HepG2 (cell line): Measurements from ENCODE around the gene SNHG17. TPM values are rescaled to one million over a fixed set of nuclear protein-coding genes. Genes with fewer than 3 reads are reported as not detected.

Source experiments
- BCL6 ChIP-seq: IDR thresholded peaks from 2 replicates; pipeline ENCODE4 v1.6.1; 2016; ENCODE audit warnings: missing genetic modification reagents, missing compliant biosample characterization
- CEBPB ChIP-seq: IDR thresholded peaks from 2 replicates; pipeline ENCODE4 v1.6.1; 2011; ENCODE audit warnings: low read depth, low read length, improper control_type of control experiment, borderline replicate concordance
- DR1 ChIP-seq: sonication (generic); formaldehyde crosslinking; IDR thresholded peaks from 2 replicates; pipeline ENCODE4 v1.8.0; 2021; ENCODE audit warnings: mild to moderate bottlenecking, missing genetic modification reagents, inconsistent platforms
- FLYWCH1 ChIP-seq: sonication (generic); formaldehyde crosslinking; IDR thresholded peaks from 2 replicates; pipeline ENCODE4 v1.8.1; 2023; ENCODE audit warnings: mild to moderate bottlenecking, missing genetic modification reagents
- KDM5A ChIP-seq: fragments of 200-600 bp; sonication (generic); IDR thresholded peaks from 2 replicates; pipeline ENCODE4 v1.7.0; 2018; ENCODE audit warnings: antibody characterized with exemption, mild to moderate bottlenecking, low read length, borderline replicate concordance
- KDM6A ChIP-seq: IDR thresholded peaks from 2 replicates; pipeline ENCODE4 v1.6.1; 2016; ENCODE audit warnings: low read depth
- MTF2 ChIP-seq: sonication (generic); formaldehyde crosslinking; IDR thresholded peaks from 2 replicates; pipeline ENCODE4 v1.5.0; 2020; ENCODE audit warnings: missing genetic modification reagents, borderline replicate concordance
- NRL ChIP-seq: sonication (generic); formaldehyde crosslinking; IDR thresholded peaks from 2 replicates; pipeline ENCODE4 v1.5.0; 2020; ENCODE audit warnings: missing genetic modification reagents, mild to moderate bottlenecking, moderate library complexity, borderline replicate concordance
- SYNCRIP ChIP-seq: fragments of 200-400 bp; formaldehyde crosslinking; IDR thresholded peaks from 2 replicates; pipeline ENCODE4 v1.6.1; 2018; ENCODE audit warnings: mild to moderate bottlenecking, low read depth, low read length; ENCODE audit not compliant: insufficient read depth
- TMF1 ChIP-seq: sonication (generic); formaldehyde crosslinking; IDR thresholded peaks from 2 replicates; pipeline ENCODE4 v1.8.1; 2022; ENCODE audit warnings: low read depth, missing genetic modification reagents
- ZC3H4 ChIP-seq: sonication (generic); formaldehyde crosslinking; IDR thresholded peaks from 2 replicates; pipeline ENCODE4 v1.4.0; 2020; ENCODE audit warnings: missing genetic modification reagents, borderline replicate concordance
- ZFAT ChIP-seq: sonication (generic); formaldehyde crosslinking; conservative IDR thresholded peaks from 2 replicates; pipeline ENCODE4 v1.8.1; 2023; ENCODE audit warnings: missing genetic modification reagents, inconsistent platforms
- ZNF205 ChIP-seq: IDR thresholded peaks from 2 replicates; pipeline ENCODE4 v1.6.1; 2018; ENCODE audit warnings: missing biosample characterization, missing genetic modification reagents
- ZNF225 ChIP-seq: sonication (generic); formaldehyde crosslinking; IDR thresholded peaks from 2 replicates; pipeline ENCODE4 v1.4.0; 2020; ENCODE audit warnings: mild to moderate bottlenecking, missing genetic modification reagents
- ZNF24 ChIP-seq: fragments of 450-650 bp; IDR thresholded peaks from 2 replicates; pipeline ENCODE4 v1.6.1; 2017; ENCODE audit warnings: antibody characterized with exemption, mild to moderate bottlenecking
- ZNF251 ChIP-seq: sonication (generic); formaldehyde crosslinking; IDR thresholded peaks from 2 replicates; pipeline ENCODE4 v1.9.0; 2021; ENCODE audit warnings: mild to moderate bottlenecking, missing genetic modification reagents
- ZNF317 ChIP-seq: sonication (generic); formaldehyde crosslinking; IDR thresholded peaks from 2 replicates; pipeline ENCODE4 v1.5.0; 2020; ENCODE audit warnings: mild to moderate bottlenecking, missing genetic modification reagents
- ZNF335 ChIP-seq: sonication (generic); formaldehyde crosslinking; IDR thresholded peaks from 2 replicates; pipeline ENCODE4 v1.4.0; 2020; ENCODE audit warnings: missing genetic modification reagents
- ZNF34 ChIP-seq: sonication (generic); formaldehyde crosslinking; IDR thresholded peaks from 2 replicates; pipeline ENCODE4 v1.4.0; 2020; ENCODE audit warnings: mild to moderate bottlenecking, missing genetic modification reagents, borderline replicate concordance
- ZNF607 ChIP-seq: sonication (generic); formaldehyde crosslinking; IDR thresholded peaks from 2 replicates; pipeline ENCODE4 v1.5.1; 2020; ENCODE audit warnings: missing genetic modification reagents, mild to moderate bottlenecking, borderline replicate concordance
- ZNF746 ChIP-seq: sonication (generic); formaldehyde crosslinking; IDR thresholded peaks from 2 replicates; pipeline ENCODE4 v1.8.0; 2022; ENCODE audit warnings: mild to moderate bottlenecking, missing genetic modification reagents
- ZNF775 ChIP-seq: sonication (generic); formaldehyde crosslinking; IDR thresholded peaks from 2 replicates; pipeline ENCODE4 v1.4.0; 2020; ENCODE audit warnings: missing genetic modification reagents, mild to moderate bottlenecking, moderate library complexity, borderline replicate concordance
- ZNF776 ChIP-seq: sonication (generic); formaldehyde crosslinking; IDR thresholded peaks from 2 replicates; pipeline ENCODE4 v1.4.0; 2020; ENCODE audit warnings: mild to moderate bottlenecking, missing genetic modification reagents
- ZSCAN9 ChIP-seq: IDR thresholded peaks from 2 replicates; pipeline ENCODE4 v1.6.1; 2016; ENCODE audit warnings: borderline replicate concordance
- polyA plus RNA-seq, 8 experiments: library from polyadenylated mRNA; depleted of rRNA in 3 of 8; stranded (reverse) in 7 of 8; unstranded in 1 of 8; fragments of >200 nt; fragmentation: Illumina TruSeq in 4 of 8; extraction: Trizol in 4 of 8; gene quantifications; 2 replicates each; pipeline versions ENCODE4 v1.2.1 to v1.2.3, GENCODE V29; 2011 to 2016; ENCODE audit warnings: low read depth in 4 of 8, missing spikeins in 1 of 8, mixed read lengths in 1 of 8; ENCODE audit not compliant: insufficient read depth in 1 of 8
- total RNA-seq, 5 experiments: library from RNA; depleted of rRNA; stranded (reverse); fragments of >200 nt; fragmentation: Illumina TruSeq; extraction: Trizol; gene quantifications; 2 replicates each; pipeline ENCODE4 v1.2.3, GENCODE V29; 2016; ENCODE audit warnings: low read depth in 1 of 5
- TF ChIP-seq, protein P1 (sequence below): sonication (generic); formaldehyde crosslinking; IDR thresholded peaks from 2 replicates; pipeline ENCODE4 v1.4.0; 2020; ENCODE audit warnings: missing genetic modification reagents
- TF ChIP-seq, protein P2 (sequence below): sonication (generic); formaldehyde crosslinking; IDR thresholded peaks from 2 replicates; pipeline ENCODE4 v1.8.1; 2023; ENCODE audit warnings: mild to moderate bottlenecking, moderate library complexity, missing genetic modification reagents
- TF ChIP-seq, protein P3 (sequence below): sonication (generic); formaldehyde crosslinking; IDR thresholded peaks from 2 replicates; pipeline ENCODE4 v1.4.0; 2020; ENCODE audit warnings: missing genetic modification reagents, mild to moderate bottlenecking, borderline replicate concordance

The SNHG17 gene
- total and polyA plus RNA-seq, 2 of the 13 experiments (the other 11 are each of a cell fraction or from before 2014, with no cell fraction given) = 26.2 to 41.2 TPM

DNA sequence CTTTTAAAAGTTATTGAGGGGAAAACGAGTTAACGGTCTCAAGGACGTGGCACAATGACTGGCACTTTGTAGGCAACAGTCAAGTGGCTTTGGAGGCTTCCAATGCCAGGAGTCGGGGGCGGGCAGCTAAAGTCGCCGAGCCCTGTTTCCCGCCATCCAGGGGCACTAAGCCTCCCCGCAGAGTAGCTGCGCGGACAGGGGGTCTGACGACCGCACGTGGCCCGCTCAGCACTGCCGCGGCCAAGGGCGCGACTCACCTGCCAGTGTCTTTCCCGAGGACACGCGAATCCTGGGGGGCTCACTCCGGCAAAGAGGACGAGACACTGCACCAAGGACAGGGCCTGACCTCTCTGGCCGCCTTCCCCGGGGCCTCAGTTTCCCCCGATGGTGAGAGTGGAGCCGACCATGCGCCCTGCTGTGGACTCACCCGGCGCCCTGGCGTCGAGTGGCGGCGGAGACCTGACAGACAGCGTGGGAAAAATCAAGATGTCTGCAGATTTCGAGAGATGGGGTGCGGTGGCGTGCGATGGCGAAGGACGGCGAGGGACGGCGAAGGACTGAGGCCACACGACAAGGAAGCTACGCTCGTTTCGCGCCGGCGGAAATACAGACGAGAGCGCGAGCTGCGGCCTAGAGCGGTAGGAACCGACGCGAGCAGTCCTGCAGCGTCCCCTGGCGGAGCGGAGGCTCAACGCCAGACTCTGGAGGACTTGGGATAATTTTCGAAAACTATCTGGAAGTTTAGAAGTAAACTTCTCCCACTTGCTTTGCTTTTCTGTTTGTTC lies at the start of gene SNHG17 (continued):
- TF ChIP-seq ZNF775 (peak; percentile 92), FLYWCH1 (CRISPR knock-in tag) (peak; percentile 97), ZNF24 (peak; percentile 82), ZNF607 (CRISPR knock-in tag) (peak; percentile 99), TMF1 (CRISPR knock-in tag) (peak; percentile 97), CEBPB (no peak), ZNF746 (CRISPR knock-in tag) (peak; percentile 92), BCL6 (CRISPR knock-in tag) (peak; percentile 84), KDM6A (CRISPR knock-in tag) (peak; percentile 57; the same call in 1 of the 2 replicates), ZNF317 (CRISPR knock-in tag) (peak; percentile 91), MTF2 (peak; percentile 100), ZNF251 (CRISPR knock-in tag) (peak; percentile 97; the same call in 1 of the 2 replicates), NRL (peak; percentile 100), ZNF34 (CRISPR knock-in tag) (peak; percentile 100), DR1 (CRISPR knock-in tag) (peak; percentile 99), ZNF225 (CRISPR knock-in tag) (peak; percentile 99), ZC3H4 (peak; percentile 95), SYNCRIP (no peak), ZSCAN9 (CRISPR knock-in tag) (peak; percentile 99), ZNF335 (CRISPR knock-in tag) (peak; percentile 95), KDM5A (peak; percentile 82), ZNF205 (CRISPR knock-in tag) (peak; percentile 98), ZNF776 (peak; percentile 98), ZFAT (CRISPR knock-in tag) (peak; percentile 75; the same call in 1 of the 2 replicates)
- TF ChIP-seq, protein P1, sequence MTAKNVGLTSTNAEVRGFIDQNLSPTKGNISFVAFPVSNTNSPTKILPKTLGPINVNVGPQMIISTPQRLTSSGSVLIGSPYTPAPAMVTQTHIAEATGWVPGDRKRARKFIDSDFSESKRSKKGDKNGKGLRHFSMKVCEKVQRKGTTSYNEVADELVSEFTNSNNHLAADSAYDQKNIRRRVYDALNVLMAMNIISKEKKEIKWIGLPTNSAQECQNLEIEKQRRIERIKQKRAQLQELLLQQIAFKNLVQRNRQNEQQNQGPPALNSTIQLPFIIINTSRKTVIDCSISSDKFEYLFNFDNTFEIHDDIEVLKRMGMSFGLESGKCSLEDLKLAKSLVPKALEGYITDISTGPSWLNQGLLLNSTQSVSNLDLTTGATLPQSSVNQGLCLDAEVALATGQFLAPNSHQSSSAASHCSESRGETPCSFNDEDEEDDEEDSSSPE (CRISPR knock-in tag) = peak; percentile 98
- TF ChIP-seq, protein P2, sequence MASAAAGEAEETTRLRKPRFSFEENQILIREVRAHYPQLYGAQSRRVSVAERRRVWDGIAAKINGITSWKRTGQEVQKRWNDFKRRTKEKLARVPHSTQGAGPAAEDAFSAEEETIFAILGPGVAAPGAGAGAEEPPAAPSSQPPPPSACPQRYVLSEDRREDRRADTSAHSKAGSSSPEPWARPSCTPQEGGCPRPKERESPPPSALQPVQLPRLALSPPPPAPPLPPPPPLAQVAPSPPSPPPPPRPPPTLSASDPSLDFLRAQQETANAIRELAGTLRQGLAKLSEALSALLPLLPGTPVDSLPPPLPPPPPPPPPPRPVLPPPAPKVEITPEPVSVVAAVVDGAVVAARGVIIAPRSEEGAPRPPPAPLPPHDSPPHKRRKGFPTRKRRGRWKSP = peak; percentile 96; the same call in 1 of the 2 replicates
- TF ChIP-seq, protein P3, sequence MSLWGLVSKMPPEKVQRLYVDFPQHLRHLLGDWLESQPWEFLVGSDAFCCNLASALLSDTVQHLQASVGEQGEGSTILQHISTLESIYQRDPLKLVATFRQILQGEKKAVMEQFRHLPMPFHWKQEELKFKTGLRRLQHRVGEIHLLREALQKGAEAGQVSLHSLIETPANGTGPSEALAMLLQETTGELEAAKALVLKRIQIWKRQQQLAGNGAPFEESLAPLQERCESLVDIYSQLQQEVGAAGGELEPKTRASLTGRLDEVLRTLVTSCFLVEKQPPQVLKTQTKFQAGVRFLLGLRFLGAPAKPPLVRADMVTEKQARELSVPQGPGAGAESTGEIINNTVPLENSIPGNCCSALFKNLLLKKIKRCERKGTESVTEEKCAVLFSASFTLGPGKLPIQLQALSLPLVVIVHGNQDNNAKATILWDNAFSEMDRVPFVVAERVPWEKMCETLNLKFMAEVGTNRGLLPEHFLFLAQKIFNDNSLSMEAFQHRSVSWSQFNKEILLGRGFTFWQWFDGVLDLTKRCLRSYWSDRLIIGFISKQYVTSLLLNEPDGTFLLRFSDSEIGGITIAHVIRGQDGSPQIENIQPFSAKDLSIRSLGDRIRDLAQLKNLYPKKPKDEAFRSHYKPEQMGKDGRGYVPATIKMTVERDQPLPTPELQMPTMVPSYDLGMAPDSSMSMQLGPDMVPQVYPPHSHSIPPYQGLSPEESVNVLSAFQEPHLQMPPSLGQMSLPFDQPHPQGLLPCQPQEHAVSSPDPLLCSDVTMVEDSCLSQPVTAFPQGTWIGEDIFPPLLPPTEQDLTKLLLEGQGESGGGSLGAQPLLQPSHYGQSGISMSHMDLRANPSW (CRISPR knock-in tag) = peak; percentile 97
